ENCODE results near the gene PRR14L. TPM values are rescaled to one million over a fixed set of nuclear protein-coding genes. Genes with fewer than 3 reads are reported as not detected.
A peak's percentile ranks its signal among the peaks of the same experiment; 100 is the strongest.

Gene PRR14L
- total and polyA plus RNA-seq, 2 of the 13 experiments (the other 11 are each of a cell fraction or from before 2014, with no cell fraction given), result 6.6 to 16.5 TPM

GRCh38 chr22:31749636-31750364 lies at the start of gene PRR14L (continued):
- TF ChIP-seq MNT (IDR thresholded peaks at IDR 0.05) (peak; percentile 60), HNRNPUL1 (IDR thresholded peaks at IDR 0.05; ENCODE audit: low read depth, low read length) (peak; percentile 78; the same call in 1 of the 2 replicates), GTF2F1 (IDR thresholded peaks at IDR 0.05; ENCODE audit: low read length) (no peak), SMAD1 (CRISPR knock-in tag; IDR thresholded peaks at IDR 0.05; ENCODE audit: borderline replicate concordance, low read depth) (no peak), SRSF4 (IDR thresholded peaks at IDR 0.05; ENCODE audit: low read depth, low read length, poor library complexity, severe bottlenecking) (no peak), PATZ1 (CRISPR knock-in tag; IDR thresholded peaks at IDR 0.05) (peak; percentile 72), ZNF235 (CRISPR knock-in tag; IDR thresholded peaks at IDR 0.05; ENCODE audit: borderline replicate concordance) (no peak), HBP1 (CRISPR knock-in tag; IDR thresholded peaks at IDR 0.05; ENCODE audit: low read depth) (no peak), FOXO1 (CRISPR knock-in tag; IDR thresholded peaks at IDR 0.05) (peak; percentile 48; the same call in 1 of the 2 replicates), ZMYM2 (CRISPR knock-in tag; IDR thresholded peaks at IDR 0.05) (no peak), MYPOP (CRISPR knock-in tag; IDR thresholded peaks at IDR 0.05) (peak; percentile 53; the same call in 1 of the 2 replicates), TCF7L2 (IDR thresholded peaks at IDR 0.05; ENCODE audit: low read depth, low read length) (no peak), ELF3 (CRISPR knock-in tag; IDR thresholded peaks at IDR 0.05) (peak; percentile 96), ZNF556 (CRISPR knock-in tag; IDR thresholded peaks at IDR 0.05; ENCODE audit: borderline replicate concordance) (peak; percentile 62; the same call in 1 of the 2 replicates), ISL2 (CRISPR knock-in tag; IDR thresholded peaks at IDR 0.05) (peak; percentile 71)
- TF ChIP-seq, protein P1, sequence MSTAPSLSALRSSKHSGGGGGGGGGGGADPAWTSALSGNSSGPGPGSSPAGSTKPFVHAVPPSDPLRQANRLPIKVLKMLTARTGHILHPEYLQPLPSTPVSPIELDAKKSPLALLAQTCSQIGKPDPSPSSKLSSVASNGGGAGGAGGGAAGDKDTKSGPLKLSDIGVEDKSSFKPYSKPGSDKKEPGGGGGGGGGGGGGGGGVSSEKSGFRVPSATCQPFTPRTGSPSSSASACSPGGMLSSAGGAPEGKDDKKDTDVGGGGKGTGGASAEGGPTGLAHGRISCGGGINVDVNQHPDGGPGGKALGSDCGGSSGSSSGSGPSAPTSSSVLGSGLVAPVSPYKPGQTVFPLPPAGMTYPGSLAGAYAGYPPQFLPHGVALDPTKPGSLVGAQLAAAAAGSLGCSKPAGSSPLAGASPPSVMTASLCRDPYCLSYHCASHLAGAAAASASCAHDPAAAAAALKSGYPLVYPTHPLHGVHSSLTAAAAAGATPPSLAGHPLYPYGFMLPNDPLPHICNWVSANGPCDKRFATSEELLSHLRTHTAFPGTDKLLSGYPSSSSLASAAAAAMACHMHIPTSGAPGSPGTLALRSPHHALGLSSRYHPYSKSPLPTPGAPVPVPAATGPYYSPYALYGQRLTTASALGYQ (CRISPR knock-in tag; IDR thresholded peaks at IDR 0.05), result peak; percentile 72
- TF ChIP-seq, protein P2, sequence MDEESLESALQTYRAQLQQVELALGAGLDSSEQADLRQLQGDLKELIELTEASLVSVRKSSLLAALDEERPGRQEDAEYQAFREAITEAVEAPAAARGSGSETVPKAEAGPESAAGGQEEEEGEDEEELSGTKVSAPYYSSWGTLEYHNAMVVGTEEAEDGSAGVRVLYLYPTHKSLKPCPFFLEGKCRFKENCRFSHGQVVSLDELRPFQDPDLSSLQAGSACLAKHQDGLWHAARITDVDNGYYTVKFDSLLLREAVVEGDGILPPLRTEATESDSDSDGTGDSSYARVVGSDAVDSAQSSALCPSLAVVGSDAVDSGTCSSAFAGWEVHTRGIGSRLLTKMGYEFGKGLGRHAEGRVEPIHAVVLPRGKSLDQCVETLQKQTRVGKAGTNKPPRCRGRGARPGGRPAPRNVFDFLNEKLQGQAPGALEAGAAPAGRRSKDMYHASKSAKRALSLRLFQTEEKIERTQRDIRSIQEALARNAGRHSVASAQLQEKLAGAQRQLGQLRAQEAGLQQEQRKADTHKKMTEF (CRISPR knock-in tag; IDR thresholded peaks at IDR 0.05), result peak; percentile 94
- TF ChIP-seq, protein P3, sequence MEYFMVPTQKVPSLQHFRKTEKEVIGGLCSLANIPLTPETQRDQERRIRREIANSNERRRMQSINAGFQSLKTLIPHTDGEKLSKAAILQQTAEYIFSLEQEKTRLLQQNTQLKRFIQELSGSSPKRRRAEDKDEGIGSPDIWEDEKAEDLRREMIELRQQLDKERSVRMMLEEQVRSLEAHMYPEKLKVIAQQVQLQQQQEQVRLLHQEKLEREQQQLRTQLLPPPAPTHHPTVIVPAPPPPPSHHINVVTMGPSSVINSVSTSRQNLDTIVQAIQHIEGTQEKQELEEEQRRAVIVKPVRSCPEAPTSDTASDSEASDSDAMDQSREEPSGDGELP (IDR thresholded peaks at IDR 0.05; ENCODE audit: borderline replicate concordance, low read depth), result peak; percentile 67; the same call in 1 of the 2 replicates

Measured in HepG2 (cell line).